HUDEP-2 (cell line): ENCODE measurements around the gene MSX2.

Experiments used
- DNase-seq, 76 experiments: peaks; one replicate each; lab custom pipeline; 2025; ENCODE audit not compliant: unreplicated experiment in 76 of 76; lab: John Stamatoyannopoulos, UW

The MSX2 gene

DNA sequence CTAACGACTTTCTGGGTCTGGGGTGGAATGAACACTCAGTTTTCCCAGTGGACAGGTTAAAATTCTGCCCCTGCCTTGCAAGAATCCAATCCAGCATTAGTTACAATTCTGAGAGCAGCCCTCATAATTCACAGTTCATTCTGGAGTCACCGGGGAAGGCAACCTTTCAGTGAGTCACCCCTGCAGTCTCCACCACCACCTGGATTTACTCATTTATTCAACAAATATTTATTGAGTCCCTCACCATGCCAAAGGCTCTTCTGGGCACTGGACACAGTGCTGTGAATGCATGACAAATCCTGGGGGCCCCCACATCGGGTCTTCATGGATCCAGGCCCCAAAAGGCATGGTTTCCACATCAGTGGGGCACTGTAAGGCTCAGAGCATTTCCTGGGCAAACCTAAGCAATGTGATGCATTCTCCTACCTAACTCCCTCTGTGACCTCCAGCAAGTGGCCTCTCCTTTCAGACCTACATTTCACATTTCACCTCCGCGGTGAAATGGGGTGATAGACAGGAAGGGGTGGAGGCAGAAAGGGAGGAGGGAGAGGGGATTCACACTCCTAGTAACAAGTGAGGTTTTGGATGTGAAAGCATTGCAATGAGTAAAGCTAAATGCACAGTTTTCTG, 6.4 kb upstream of the MSX2 start:
- DNase-seq: no peak

DNA sequence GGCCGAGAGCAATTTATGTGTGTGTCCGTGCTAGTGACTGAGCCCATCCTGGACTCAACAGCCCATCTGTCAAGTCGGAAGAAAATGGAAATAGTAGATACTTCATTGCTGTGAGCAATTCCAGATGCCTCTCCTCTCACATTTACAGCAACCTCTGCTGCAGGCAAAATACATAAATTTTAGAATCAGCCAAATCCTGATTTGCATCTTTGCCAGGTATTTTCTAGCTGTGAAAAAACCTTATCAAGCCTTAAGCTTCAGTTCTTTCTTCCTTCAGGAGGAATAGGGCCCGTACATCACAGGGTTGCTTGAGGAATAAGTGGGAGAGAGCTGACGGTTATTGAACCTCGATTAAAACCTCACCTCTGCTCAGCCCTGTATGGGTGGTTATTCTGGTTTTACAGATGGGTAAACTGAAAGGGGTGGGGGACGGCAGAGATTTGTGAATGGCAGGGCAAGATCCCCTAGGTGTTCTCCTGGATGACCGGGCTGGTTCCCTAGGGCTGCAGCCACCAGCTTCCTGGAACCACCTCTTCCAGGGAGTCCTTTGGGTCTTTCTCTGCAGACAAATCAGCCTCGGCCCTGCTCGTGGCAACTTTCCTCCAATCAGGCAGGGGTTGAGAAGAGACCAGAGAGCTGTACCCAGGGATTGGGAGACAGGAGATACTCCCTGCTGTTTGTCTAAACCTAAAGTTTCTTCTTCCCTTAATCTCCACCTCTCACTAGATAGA, 5.3 kb upstream of the MSX2 start:
- DNase-seq: no peak

GRCh38 chr5:174719793-174720611, 4.4 kb upstream of the MSX2 start:
- no peak for DNase-seq

GRCh38 chr5:174720612-174721529, 3.5 kb upstream of the MSX2 start:
- DNase-seq: no peak

GRCh38 chr5:174721530-174722432, 2.6 kb upstream of the MSX2 start:
- no peak for DNase-seq

- no peak for DNase-seq
Observed at GRCh38 chr5:174722500-174722899, 1.9 kb upstream of the MSX2 start.

GRCh38 chr5:174723315-174723978, 935 bp upstream of the MSX2 start:
- DNase-seq: no peak

- no peak for DNase-seq
Observed at GRCh38 chr5:174723979-174724483, 351 bp upstream of the MSX2 start.

- DNase-seq: no peak
Observed at GRCh38 chr5:174725261-174725990, 1.0 kb downstream of the MSX2 start.

DNA sequence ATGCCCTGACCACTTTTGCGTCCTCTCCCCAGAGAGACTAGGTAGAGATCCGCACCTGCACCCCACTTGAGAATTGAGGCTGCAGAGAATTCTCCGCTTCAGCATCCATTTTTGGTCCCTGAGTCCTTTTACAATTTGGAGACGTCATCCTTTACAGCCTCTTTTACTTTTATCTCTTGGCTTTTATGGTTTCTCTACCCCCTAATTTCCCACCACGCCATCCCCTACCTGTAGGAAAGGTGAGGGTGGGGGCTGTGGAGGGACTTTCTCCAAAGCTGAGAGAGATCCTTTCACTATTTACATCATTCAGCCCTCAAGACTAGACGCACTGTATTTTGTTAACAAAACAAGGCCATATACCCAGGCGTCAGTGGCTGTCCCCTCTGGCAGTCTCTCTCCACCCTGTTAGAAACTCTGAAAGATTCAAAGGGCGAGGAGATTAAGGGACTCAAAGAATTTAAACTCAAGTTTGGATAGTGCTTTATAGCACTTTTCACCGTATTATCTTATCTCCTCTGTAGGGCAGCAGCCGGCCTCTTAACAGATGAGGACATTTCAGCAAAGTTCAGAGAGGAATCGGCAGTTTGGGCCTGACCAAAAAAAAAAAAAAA, 1.7 kb downstream of the MSX2 start:
- no peak for DNase-seq

- no peak for DNase-seq
Observed at GRCh38 chr5:174726916-174727793, 2.8 kb downstream of the MSX2 start.

DNA sequence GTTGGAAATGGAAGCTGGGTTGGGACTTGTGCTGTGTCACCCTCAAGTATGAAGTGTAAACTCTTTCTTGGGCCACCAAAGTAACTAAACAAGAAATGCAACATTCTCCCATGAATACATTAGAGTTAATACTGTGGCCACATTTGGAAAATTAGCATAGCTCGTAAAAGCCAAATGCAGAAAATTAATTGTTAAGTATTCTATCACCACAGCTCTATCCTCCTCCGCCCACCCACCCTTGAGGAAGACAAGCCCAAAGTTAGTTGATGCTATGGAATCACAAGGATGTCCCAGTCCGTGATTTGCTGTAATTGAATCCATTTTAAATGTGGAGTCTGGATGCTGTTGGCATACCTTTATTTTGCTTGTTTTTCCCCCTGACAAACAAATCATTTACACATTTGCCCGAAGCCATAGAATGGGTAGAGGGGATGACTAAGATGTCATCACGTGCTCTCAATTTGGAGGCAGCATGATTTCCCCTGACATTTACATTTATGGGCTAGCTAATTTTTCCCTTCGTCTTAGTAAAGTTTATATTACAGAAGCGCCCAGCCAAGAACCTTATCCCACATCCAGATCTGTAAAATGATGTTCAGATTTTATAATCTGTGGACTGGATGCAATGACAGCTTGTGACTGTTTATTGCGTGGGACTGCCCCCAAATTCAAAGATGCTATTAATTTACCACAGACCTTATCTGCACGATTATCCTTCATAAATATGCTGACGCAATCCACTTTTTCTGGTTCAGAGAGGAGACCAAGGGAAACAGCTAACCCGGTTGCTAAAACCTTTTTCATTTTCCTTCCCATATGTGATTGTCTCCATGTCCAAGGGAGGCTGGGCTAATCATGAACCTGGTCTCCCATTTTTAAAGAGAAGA, 3.7 kb downstream of the MSX2 start:
- DNase-seq: no peak

GRCh38 chr5:174729075-174729680, 4.8 kb downstream of the MSX2 start:
- DNase-seq: no peak

DNA sequence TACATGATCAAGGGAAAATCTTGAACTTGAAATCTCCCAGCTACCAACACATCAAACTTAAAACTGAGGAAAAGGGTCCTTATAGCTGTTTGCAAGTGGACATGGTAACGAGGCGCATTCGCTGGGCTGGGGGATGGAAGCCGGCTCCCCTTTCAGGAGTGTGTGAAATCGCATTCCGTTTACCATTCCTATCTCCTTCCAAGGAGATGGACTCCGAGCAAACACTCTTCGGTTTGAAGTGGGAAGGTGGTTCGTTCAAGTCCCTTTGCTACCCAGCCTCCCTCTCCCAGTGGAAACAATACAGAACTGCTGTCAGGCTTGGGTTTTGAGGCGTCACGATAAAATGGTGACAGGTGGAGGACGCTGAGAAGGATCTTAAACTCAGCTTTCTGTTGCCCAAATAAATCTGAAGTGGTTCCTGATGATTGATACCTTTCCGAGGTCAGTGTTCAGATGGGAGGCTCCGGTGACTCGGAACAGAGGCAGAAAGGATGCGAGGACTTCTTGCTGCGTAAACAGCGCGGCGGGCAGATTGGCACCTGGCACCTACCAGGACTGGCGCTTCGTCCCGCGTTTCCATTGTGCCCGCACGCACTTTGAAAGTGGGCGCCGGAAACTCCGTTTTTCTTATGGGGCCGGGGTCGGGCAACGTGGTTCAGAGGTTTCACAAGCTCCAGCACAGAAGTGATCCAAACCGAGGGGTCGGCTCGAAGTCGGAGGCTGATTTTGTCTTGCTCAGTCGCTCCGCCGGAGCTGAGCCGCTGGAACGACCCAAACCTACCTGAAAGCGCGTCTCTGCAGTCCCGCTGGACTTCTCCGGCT, 7.0 kb downstream of the MSX2 start:
- DNase-seq: no peak
